Mesendoderm (in vitro differentiated cells): ENCODE data around the gene PCNA.

ENCODE experiments used
- DNase-seq: peaks from one replicate; pipeline ENCODE4 v3.0.0; 2013
- H2AK5ac ChIP-seq: 2 replicates; pipeline ENCODE4 v1.6.1; 2013; ENCODE audit warnings: low read length, inconsistent platforms
- H2BK120ac ChIP-seq: 2 replicates; pipeline ENCODE4 v1.6.1; 2013; ENCODE audit warnings: low read depth, mild to moderate bottlenecking, low read length, moderate library complexity, mixed read lengths
- H2BK15ac ChIP-seq: replicated peaks from 2 replicates; pipeline ENCODE4 v1.6.1; 2013; ENCODE audit warnings: low read depth, mild to moderate bottlenecking, moderate library complexity
- H2BK5ac ChIP-seq: 2 replicates; pipeline ENCODE4 v1.6.1; 2013; ENCODE audit warnings: low read length, inconsistent platforms
- H3K18ac ChIP-seq: 2 replicates; pipeline ENCODE4 v1.6.1; 2013; ENCODE audit warnings: mild to moderate bottlenecking, low read length, mixed read lengths
- H3K23ac ChIP-seq: one replicate; pipeline ENCODE4 v1.6.1; 2013; ENCODE audit warnings: low read length
- H3K27ac ChIP-seq: 2 replicates; pipeline ENCODE4 v1.5.1; 2013; ENCODE audit warnings: low read depth, mild to moderate bottlenecking, inconsistent platforms, low read length, moderate library complexity
- H3K27me3 ChIP-seq: 2 replicates; pipeline ENCODE4 v1.6.1; 2013; ENCODE audit warnings: low read length, control low read depth, mild to moderate bottlenecking, inconsistent platforms; ENCODE audit not compliant: insufficient read depth, poor library complexity
- H3K36me3 ChIP-seq: 2 replicates; pipeline ENCODE4 v1.6.1; 2013; ENCODE audit warnings: low read length, inconsistent platforms; ENCODE audit not compliant: control insufficient read depth, insufficient read depth
- H3K4ac ChIP-seq: one replicate; pipeline ENCODE4 v1.6.1; 2013; ENCODE audit warnings: low read depth, mild to moderate bottlenecking, low read length, moderate library complexity
- H3K4me1 ChIP-seq: 2 replicates; pipeline ENCODE4 v1.6.1; 2013; ENCODE audit warnings: low read depth, low read length, inconsistent platforms; ENCODE audit not compliant: control insufficient read depth
- H3K4me2 ChIP-seq: 2 replicates; pipeline ENCODE4 v1.6.1; 2013; ENCODE audit warnings: low read length
- H3K4me3 ChIP-seq: 2 replicates; pipeline ENCODE4 v1.5.1; 2013; ENCODE audit warnings: mild to moderate bottlenecking, low read length
- H3K56ac ChIP-seq: one replicate; pipeline ENCODE4 v1.6.1; 2013; ENCODE audit warnings: low read length
- H3K79me1 ChIP-seq: 2 replicates; pipeline ENCODE4 v1.6.1; 2013; ENCODE audit warnings: low read length, inconsistent platforms
- H3K79me2 ChIP-seq: 2 replicates; pipeline ENCODE4 v1.6.1; 2013; ENCODE audit warnings: mild to moderate bottlenecking, low read length; ENCODE audit not compliant: control insufficient read depth, insufficient read depth
- H3K9ac ChIP-seq: 2 replicates; pipeline ENCODE4 v1.6.1; 2013; ENCODE audit warnings: low read length, inconsistent platforms
- H4K5ac ChIP-seq: one replicate; pipeline ENCODE4 v1.6.1; 2013; ENCODE audit warnings: low read length
- H4K8ac ChIP-seq: one replicate; pipeline ENCODE4 v1.6.1; 2013; ENCODE audit warnings: low read depth, mild to moderate bottlenecking, control low read depth, low read length, moderate library complexity
- WGBS: extraction: QIAGEN DNeasy Blood & Tissue Kit; methylation state at CpG from one replicate; pipeline ENCODE4 v1.1.7; 2013; ENCODE audit warnings: low lambda C conversion rate, missing lambda C conversion rate; ENCODE audit not compliant: insufficient coverage; ENCODE audit errors: extremely low coverage; 5-methylcytosine and 5-hydroxymethylcytosine counted together

PCNA gene

GRCh38 chr20:5153152-5153467 is 33.4 kb upstream of the PCNA start:
- no peak overlapping the region for H3K18ac ChIP-seq
- no peak overlapping the region for H3K23ac ChIP-seq
- H3K36me3 ChIP-seq: no peaks in the 10 kb centered on the region
- no peak overlapping the region for H4K8ac ChIP-seq
- no peak overlapping the region for H3K56ac ChIP-seq
- H3K4me3 ChIP-seq: no peak overlapping the region
- no peak overlapping the region for H3K4me2 ChIP-seq
- H2BK5ac ChIP-seq: no peak overlapping the region
- H2BK15ac ChIP-seq: no peak overlapping the region
- H3K79me1 ChIP-seq: peaks cover 31% of the 10 kb centered on the region
- no peak overlapping the region for H3K9ac ChIP-seq
- no peak overlapping the region for H4K5ac ChIP-seq
- H2AK5ac ChIP-seq: no peak overlapping the region
- H3K27ac ChIP-seq: no peak overlapping the region
- peaks cover 26% of the 10 kb centered on the region for H3K79me2 ChIP-seq
- H3K4ac ChIP-seq: no peak overlapping the region
- no peak for DNase-seq
- no peaks in the 10 kb centered on the region for H3K27me3 ChIP-seq
- H3K4me1 ChIP-seq: no peaks in the 10 kb centered on the region
- no peak overlapping the region for H2BK120ac ChIP-seq
- no CpG with 5 or more reads among the region's 3 CpGs for WGBS

DNA sequence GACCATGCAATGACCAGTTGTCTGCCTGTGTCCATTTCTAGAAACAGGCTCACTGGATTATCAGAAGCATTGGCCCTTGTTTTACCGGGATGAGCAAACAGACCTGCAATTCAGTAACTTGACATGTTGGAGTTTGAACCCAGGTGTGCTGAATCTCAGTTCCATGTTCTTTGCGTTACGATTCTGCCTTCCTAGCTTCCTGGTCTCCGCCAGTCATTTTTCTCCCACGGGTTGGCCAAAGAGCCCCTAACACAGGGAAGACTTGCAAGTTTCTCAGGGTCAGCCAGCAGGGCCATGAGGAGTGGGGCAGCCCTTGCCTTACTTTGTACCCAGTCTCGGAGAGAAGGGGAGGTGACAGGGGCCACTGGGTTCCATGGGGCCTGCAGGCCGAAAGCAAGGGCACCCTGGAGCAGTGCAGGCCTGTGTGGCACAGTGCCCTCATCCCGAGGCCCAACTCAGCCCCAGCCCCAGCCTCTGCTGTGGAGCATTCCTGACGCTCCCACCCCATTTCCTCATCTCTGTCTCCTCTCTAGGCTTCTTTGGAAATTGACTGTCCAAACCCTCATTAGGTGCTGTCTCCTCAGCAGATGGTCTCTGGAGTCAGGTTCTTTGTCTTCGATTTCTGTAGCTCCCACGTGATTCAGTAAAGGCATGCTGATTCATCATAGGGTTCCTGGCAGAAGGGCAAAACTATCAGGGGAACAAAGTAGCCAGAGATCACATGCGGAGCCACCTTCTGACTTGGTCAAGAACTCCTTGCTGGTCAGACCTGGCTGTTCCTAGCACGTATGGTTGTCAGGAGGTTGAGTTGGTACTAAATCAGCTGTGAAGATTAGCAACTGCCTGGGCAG is 30.7 kb upstream of the PCNA start:
- H3K4me1 ChIP-seq: no peaks in the 10 kb centered on the region
- H3K23ac ChIP-seq: peak overlapping the region; percentile 24
- H4K8ac ChIP-seq: no peak overlapping the region
- peaks cover 31% of the 10 kb centered on the region for H3K79me1 ChIP-seq
- H3K36me3 ChIP-seq: no peaks in the 10 kb centered on the region
- H3K18ac ChIP-seq: no peak overlapping the region
- no peak overlapping the region for H3K4ac ChIP-seq
- H3K9ac ChIP-seq: no peak overlapping the region
- no peak overlapping the region for H3K4me2 ChIP-seq
- no peak overlapping the region for H2BK15ac ChIP-seq
- no CpG with 5 or more reads among the region's 13 CpGs for WGBS
- no peak overlapping the region for H2BK120ac ChIP-seq
- no peak overlapping the region for H2AK5ac ChIP-seq
- H2BK5ac ChIP-seq: no peak overlapping the region
- no peak overlapping the region for H4K5ac ChIP-seq
- no peaks in the 10 kb centered on the region for H3K27me3 ChIP-seq
- no peak overlapping the region for H3K56ac ChIP-seq
- H3K4me3 ChIP-seq: no peak overlapping the region
- H3K27ac ChIP-seq: no peak overlapping the region
- peak; percentile 14 for DNase-seq
- peaks cover 22% of the 10 kb centered on the region for H3K79me2 ChIP-seq

DNA sequence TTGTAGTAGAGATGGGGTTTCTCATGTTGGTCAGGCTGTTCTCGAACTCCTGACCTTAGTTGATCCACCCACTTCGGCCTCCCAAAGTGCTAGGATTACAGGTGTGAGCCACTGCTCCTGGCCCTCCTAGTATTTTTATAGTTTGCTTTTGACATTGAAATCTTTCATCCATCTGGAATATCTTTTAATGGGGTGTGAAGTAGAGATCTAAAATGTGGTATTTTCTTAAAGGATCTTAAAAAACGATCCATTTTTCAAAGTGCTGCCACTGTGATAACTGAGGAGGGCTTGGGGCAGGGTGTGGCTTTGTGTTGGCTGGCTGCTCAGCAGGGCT is 30.1 kb upstream of the PCNA start:
- DNase-seq: no peak
- no peak overlapping the region for H2BK120ac ChIP-seq
- no peak overlapping the region for H3K27ac ChIP-seq
- H3K56ac ChIP-seq: no peak overlapping the region
- H3K79me1 ChIP-seq: peaks cover 32% of the 10 kb centered on the region
- no peak overlapping the region for H2BK15ac ChIP-seq
- no peak overlapping the region for H4K5ac ChIP-seq
- H3K9ac ChIP-seq: no peak overlapping the region
- no peak overlapping the region for H4K8ac ChIP-seq
- WGBS: no CpG with 5 or more reads among the region's 3 CpGs
- H3K4ac ChIP-seq: no peak overlapping the region
- H3K4me1 ChIP-seq: no peaks in the 10 kb centered on the region
- H3K79me2 ChIP-seq: peaks cover 22% of the 10 kb centered on the region
- H3K18ac ChIP-seq: no peak overlapping the region
- H2BK5ac ChIP-seq: no peak overlapping the region
- no peak overlapping the region for H3K23ac ChIP-seq
- no peak overlapping the region for H3K4me2 ChIP-seq
- H3K27me3 ChIP-seq: no peaks in the 10 kb centered on the region
- H2AK5ac ChIP-seq: no peak overlapping the region
- no peaks in the 10 kb centered on the region for H3K36me3 ChIP-seq
- H3K4me3 ChIP-seq: no peak overlapping the region

DNA sequence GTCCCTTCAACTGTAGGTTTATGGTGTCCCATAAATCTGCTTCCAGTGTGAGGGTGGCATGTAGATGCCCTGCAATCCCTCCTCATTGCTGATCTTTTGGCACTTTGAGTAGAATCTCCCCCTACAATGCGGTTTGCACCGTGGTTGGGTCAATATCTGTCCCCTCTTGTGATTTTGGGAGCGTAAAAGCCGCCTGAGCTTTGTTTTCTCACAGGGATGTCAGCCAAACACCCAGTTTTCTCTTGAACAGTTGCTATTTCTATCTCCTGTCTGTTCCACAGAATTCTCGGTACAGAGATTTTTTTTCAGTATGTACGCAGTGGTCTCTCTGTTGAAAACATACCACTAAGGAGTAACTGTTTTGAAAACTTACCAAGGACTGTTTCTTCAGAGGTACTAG is 28.8 kb upstream of the PCNA start:
- H3K56ac ChIP-seq: no peak overlapping the region
- no peak overlapping the region for H3K9ac ChIP-seq
- no peak overlapping the region for H4K8ac ChIP-seq
- no peak overlapping the region for H3K27ac ChIP-seq
- no peak overlapping the region for H2BK5ac ChIP-seq
- no peak overlapping the region for H3K18ac ChIP-seq
- no peak overlapping the region for H2BK15ac ChIP-seq
- no peak overlapping the region for H2AK5ac ChIP-seq
- H3K27me3 ChIP-seq: no peaks in the 10 kb centered on the region
- H3K36me3 ChIP-seq: no peaks in the 10 kb centered on the region
- H3K4me1 ChIP-seq: no peaks in the 10 kb centered on the region
- WGBS: no CpG with 5 or more reads among the region's 6 CpGs
- no peak overlapping the region for H4K5ac ChIP-seq
- no peak for DNase-seq
- H3K23ac ChIP-seq: no peak overlapping the region
- no peak overlapping the region for H2BK120ac ChIP-seq
- no peak overlapping the region for H3K4me3 ChIP-seq
- no peak overlapping the region for H3K4ac ChIP-seq
- H3K4me2 ChIP-seq: no peak overlapping the region
- H3K79me2 ChIP-seq: peaks cover 18% of the 10 kb centered on the region
- peaks cover 28% of the 10 kb centered on the region for H3K79me1 ChIP-seq

DNA sequence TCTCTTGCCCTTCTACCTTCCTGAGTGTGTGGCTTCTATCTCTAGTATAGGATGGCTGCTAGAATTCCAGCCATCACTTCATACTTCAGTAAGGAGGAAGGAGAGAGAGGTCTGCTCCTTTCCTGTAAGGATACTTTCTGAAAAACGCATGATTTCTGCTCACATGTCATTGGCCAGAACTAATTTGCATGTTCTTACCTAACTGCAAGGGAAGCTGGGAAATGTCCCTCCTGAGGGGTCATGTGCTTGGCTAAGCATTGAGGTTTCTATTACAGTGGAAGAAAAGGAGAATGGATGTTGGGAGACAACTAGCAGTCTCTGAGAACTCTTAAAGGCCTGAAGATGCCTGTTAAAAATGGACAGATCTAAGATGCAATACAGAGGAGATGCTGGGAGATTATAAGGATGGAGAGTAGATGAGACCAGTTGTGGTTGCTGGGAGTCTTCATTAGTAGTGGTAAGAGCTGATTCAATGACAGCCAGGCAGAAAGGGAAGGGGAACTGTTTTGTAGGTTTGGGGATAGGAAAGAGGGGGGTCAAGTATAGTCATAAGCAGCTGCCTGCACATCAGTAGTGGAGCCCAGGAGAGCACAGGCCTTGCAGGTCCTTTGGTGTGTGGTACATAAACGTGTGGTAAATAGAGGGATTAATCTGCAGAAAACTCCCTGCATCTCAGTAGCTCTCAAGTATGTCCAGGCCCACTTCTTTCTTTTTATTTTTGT is 27.3 kb upstream of the PCNA start:
- no peak overlapping the region for H2BK120ac ChIP-seq
- H3K18ac ChIP-seq: no peak overlapping the region
- H3K79me1 ChIP-seq: peaks cover 26% of the 10 kb centered on the region
- no peaks in the 10 kb centered on the region for H3K4me1 ChIP-seq
- no peak overlapping the region for H3K4me3 ChIP-seq
- no peak overlapping the region for H2BK5ac ChIP-seq
- H3K56ac ChIP-seq: no peak overlapping the region
- H3K4me2 ChIP-seq: no peak overlapping the region
- H3K36me3 ChIP-seq: no peaks in the 10 kb centered on the region
- WGBS: no CpG with 5 or more reads among the region's 2 CpGs
- no peak for DNase-seq
- H3K79me2 ChIP-seq: peaks cover 18% of the 10 kb centered on the region
- no peak overlapping the region for H3K9ac ChIP-seq
- no peak overlapping the region for H3K23ac ChIP-seq
- H2AK5ac ChIP-seq: no peak overlapping the region
- no peaks in the 10 kb centered on the region for H3K27me3 ChIP-seq
- H2BK15ac ChIP-seq: no peak overlapping the region
- no peak overlapping the region for H4K5ac ChIP-seq
- H3K4ac ChIP-seq: no peak overlapping the region
- no peak overlapping the region for H3K27ac ChIP-seq
- H4K8ac ChIP-seq: no peak overlapping the region
